NCI-H187 treated with DMSO at 0.1 percent for 48 hours (cell line): ENCODE data around the gene PRDM11.
"Not testable (repeated sequence)": the region's sequence is repeated elsewhere in the genome, so short reads cannot be mapped to it uniquely, and the experiment has no call there.

Experiments
- DNase-seq: peaks from one replicate; lab custom pipeline; 2025; lab: John Stamatoyannopoulos, UW

PRDM11 gene

DNA sequence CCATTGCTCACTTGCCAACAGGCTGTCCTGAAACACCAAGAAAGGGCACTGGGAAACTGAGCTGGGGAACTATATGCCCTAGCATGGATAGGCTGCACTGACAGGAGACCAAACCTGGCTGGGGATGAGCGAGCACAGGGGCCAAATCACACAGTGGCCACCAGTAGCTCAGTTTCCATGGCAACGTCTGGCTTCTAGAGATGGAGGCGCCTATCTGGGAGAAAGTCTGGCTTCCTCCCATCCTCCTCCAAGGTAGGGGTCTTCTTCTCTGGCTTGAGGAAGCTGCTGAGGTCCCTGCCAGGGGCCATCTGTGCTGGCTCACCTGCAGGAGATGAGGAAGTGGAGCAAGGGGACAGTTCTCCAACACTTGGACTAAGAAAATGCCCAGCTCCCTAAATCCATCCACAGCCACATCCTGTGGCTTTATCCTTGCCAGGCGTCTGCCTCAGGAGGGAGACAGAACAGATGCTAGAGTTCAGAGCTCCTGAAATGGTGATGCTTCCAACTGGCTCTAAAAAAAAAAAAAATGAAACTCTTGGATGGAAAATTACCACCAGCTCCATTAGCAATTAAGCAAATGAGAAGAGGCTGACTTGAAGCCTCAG, 91.4 kb downstream of the PRDM11 start:
- DNase-seq, result no peak

DNA sequence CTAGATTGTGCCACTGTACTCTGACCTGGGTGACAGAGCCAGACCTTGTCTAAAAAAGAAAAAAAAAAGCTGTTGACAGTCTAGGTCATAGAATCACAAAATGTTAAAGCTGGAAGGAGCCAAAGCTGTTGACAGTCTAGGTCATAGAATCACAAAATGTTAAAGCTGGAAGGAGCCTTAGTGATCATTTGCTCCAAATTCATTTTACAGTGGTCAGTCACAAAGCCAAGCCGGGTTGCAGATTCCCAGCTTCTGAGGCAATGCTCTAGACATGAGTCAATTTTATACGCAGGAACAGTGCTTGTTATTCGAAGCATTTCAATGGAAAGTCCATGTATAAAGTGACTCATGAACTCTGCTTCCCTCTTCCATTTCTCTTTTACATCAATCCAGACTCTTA, 92.3 kb downstream of the PRDM11 start:
- DNase-seq, result no peak

DNA sequence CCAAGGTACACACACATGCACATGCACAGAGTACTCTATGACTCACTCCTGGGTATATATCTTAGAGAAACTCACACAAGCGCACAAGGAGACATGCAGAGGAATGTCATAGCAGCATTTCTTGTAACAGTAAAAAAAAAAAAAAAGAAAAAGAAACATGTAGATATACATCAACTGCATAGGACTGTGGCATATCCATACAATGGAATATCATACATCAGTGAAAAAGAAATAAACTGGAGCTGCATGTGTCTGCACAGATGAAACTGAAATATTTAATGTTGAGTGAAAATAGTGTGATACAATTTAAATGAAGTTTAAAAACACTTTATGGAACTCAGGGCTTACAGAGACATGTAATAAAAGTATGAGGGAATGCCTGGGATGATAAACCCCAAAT, 93.3 kb downstream of the PRDM11 start:
- no peak for DNase-seq

DNA sequence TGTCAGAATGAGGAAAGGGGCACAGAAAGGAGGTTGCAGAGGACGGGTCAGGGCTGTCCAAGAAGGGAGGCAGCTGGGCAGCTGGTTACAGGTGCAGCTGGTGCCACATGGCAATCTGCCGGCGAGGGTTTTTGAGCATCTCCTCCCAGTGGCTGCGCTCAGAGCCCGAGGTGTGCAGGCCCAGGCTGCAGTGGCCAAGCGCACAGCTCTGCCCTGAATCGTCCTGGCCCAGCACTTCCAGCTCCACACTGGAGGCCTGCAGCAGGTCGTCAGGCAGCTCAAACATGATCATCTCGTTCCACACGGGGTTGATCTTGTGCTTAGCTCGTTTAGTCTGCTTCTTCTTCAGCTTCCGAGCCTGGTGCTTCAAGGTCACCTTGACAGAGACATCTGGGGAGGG, 97.5 kb downstream of the PRDM11 start:
- DNase-seq, result no peak

DNA sequence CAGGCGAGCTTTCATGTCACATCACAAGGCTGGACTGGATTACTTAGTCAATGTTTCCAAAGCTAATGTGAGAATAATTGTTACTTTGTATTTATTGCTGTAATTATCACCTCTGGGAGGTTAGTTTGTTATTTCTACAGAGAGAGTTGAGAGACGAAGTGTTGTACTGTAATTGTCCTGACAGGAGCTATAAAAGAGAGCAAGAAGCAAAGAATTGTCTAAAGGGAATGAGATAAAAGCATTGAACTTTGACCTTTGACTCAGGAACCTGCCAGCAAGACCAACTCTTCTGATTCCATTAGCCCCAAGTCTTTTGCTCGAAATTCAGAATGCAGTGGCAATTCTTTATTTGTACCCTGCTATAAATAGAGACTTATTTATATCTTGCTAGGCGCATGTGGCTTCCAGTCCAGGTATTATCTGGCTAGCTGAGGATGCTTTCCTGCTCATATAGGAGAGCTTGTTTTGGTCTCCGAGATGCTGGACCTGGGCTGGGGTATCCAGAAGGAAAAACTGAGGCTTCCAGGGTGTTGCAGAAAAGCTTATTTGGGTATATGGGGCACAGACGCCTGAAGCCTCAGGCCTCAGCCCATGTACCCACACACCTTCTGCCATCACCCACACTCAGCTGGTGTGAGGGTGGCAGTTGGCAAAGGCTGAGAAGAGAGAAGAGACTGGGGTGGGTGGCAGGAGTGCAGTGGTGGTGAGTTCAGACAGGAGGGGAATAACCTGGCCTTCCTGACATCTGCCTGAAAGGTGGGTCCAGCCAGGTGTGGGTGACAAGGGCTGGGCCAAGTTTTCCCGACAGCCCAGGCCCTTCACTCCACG, 99.0 kb downstream of the PRDM11 start:
- DNase-seq, result no peak

DNA sequence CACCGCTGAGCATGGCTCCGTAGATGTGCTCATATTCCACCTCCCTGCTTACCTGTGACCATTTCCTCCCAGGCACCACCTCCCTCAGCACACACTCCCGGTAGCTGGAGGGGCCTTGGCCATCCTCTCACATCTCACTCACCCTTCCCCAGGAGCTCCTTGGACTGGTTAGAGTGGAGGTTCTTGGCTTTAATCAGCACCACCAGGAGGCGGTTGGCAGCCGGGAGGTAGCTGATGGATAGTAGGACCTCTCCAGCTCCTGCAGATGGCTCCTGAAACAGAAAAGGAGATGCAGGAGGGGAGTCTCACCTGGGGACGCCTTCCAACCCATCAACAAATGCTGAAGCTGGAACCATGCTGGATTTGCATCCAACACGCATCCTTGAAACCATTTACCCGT, 99.8 kb downstream of the PRDM11 start:
- no peak for DNase-seq

DNA sequence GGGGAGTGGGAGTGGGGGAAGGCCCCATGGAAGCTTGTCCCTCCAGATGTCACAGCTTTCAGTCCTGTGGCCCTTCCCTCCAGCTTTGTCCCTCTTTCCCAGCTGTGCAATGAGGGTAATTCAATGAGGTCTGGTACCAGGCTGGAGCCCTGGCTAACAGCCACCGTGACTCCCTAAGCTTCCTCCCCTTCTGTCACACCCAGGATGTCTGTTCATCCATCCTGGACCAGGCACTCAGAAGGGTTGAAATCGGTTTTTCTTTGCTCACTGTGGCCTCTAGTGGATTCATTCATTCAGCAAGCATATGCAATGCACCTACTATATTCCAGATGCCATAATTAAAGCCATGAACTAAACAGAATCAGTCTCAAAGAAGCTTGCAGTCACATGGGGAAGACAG, 101.0 kb downstream of the PRDM11 start:
- DNase-seq, result no peak

DNA sequence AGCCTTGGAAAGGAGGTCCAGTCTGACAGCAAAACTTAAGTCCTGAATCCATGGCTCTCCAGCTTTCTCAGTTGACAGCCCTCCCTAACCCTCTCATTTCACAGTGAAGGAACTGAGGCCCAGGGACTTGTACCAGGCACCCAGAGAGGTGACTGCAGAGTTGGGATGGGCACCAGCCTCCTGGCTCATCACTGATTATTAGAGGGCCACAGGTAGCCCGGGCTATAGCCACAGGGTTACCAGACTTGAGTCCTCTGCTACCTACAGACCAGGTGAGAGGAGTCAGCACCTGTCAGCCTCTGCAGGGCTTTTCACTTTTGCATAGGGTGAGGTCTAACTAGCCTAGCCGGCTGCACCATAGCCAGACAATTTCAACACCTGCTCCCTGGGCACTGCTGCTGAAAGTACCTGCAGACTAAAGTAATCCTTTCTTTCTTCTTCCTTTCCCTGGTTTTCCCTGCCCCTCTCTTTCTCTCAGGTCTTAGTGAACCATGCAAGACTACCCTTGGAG, 102.1 kb downstream of the PRDM11 start:
- no peak for DNase-seq

DNA sequence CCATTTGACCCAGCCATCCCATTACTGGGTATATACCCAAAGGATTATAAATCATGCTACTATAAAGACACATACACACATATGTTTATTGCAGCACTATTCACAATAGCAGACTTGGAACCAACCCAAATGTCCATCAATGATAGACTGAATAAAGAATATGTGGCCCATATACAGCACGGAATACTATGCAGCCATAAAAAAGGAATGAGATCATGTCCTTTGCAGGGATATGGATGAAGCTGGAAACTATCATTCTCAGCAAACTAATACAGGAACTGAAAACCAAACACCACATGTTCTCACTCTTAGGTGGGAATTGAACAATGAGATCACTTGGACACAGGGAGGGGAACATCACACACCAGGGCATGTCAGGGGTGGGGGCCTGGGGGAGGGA, 102.9 kb downstream of the PRDM11 start:
- DNase-seq, result not testable (repeated sequence)

DNA sequence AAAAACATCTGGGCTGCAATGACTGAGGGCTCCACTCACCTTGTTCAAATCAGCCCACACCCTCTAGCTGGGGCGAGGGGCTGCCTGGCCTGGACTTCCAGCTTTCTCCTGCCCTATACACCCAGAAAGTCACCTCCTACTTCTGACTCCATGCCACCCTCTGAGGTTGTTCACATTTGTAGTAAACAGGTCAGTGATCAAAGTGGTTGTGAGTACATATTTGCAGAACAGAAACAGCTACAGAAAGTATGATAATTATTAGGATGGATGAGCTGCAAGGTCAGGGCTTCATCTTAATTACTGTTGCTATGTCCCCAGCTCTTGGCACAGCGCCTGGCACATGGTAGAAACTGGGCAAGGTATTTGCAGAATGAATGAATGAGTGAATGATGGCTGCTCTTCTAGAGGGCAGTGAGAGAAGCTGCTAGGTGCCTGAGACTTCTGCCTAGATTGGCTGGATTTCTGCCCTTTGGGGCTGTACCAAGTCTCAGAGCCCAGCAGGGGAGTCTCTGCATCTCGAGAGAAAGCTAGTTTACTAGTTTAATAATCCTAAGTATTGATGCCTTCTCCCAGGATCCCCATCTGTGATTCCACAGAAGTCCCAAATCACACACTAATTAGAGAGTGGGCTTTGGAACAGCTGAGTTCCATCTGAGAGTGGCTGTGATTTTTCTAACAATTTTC, 103.7 kb downstream of the PRDM11 start:
- DNase-seq, result no peak

DNA sequence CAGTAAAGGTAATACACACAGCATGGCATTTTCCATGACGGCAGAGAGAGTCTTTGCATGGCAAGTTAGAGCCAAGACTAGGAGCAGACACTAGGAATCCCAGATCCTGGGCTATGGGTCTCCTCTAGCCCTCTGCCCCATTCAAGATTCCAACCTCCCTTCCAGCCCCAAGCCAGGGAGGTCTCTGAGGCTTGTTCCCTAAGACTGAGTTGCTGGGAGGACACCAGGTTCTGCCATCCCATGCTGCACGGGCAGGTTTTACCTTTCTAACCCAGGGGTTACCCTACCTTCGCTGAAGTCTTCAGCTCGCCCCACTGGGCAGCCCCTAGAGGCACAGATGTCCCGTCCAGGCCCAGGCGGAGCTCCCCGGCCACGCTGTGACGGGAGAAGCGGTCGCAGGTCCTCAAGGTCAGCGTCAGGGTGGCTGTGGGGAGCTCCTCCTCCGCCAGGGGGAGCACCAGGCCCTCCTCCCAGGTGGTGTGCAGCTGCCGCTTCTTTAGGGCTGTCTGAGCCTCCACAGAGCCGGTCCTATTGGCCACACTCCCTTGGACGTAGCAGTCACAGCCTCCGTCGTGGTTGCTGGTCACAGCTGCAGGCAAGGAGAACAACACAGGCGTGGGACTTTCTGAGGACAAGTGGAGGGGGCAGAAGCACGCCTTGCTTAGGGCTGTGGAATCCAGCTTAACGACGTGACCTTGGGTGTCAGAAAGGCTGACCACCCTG, 105.9 kb downstream of the PRDM11 start:
- no peak for DNase-seq

DNA sequence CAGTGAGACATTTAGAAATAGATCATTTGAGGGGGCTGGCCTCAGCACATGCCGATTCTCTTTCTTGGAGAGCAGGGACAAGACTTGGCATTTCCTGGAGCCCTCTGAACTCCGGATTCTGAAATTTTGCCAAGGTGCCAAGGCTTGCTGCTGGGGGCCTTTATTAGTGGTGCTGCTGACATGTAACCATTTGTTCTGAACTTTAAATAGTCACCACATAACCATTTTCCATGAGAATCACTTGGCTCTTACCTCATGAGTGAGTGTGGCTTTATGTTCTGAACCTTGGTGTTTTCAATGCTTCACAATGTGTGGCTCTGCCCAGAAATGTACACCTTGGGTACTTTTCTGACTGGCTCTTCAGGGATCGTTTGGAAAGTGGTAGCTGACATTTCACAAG, 106.4 kb downstream of the PRDM11 start:
- no peak for DNase-seq

DNA sequence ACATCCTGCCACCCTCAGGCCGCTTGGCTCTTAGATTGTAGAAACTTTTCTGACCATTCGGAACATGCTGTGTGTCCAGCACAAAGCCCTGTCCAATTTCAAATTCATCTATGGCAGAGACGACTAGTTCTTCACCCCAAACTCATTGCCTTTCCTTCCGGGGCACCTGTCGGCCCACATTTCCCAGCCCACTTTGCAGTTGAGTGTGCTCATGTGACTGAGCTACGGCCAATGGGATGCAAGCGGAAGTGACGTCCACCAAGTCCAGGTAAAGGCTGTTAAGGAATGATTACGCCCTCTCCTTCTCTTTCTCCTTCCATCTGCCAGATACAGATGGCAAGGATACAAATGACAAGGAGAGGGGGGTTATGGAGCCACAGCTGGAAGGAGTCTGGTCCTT, 107.2 kb downstream of the PRDM11 start:
- no peak for DNase-seq

DNA sequence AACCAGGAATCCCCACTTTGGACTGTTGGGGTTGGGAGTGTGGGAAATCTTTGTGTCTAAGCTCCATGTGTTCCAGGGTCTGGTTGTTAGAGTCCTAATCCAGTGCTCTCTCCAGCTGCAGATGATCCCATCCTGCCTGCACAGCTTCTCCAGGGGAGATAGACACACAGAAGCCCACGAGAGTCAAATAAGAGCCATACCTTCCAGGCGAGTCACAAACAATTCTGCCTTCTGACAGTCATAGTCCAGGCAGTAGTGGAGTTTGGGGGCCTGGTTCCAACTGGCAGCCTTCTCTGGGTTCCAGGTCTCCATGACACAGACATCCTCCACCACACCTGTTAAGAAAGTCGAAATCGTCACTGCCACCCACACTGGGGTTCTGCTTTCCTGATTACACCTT, 107.6 kb downstream of the PRDM11 start:
- DNase-seq, result no peak

DNA sequence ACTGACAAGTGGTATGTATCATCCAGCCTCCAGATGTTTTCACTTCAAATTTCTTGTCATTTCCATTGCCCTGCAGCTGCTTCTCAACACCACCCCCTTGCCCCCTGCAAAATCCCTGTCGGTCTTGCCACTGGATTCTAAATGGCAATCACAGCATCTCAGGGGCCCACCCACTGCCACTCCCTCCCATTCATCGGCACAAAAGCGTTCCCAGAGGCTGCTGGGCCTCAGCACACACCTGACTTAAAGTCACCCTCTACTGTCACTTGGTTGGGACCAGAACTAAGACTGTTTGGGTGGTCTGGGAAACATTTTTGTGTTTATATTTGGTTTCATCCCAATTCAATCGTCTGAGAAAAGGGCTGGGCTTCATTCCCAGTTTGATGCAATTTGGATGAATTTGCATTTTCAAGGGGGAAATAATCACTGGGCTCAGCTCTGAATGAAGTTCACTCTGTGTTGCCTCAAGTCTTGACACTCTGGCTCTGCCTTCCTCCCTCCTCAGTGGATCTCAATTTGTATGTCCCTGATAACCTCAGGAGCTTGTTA, 112.6 kb downstream of the PRDM11 start:
- no peak for DNase-seq

DNA sequence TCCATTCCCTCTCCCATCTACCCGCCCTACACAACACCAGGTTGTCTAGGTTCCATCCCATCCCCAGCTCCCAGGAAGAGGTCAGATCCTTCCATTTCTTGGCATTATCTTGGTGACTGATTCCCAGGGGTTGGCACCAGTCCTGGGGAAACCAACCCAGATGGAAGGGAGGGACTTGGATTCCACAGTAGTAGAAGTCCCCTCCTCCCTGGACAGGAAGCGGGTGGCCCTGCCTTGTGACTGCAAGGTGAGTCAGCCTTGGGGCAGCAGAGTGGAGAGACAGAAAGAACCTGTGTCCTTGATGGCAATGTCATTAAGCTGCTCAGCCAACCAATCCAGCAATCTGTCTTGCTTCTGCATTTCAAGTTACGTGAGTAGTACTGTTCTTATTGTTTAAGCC, 113.2 kb downstream of the PRDM11 start:
- no peak for DNase-seq

DNA sequence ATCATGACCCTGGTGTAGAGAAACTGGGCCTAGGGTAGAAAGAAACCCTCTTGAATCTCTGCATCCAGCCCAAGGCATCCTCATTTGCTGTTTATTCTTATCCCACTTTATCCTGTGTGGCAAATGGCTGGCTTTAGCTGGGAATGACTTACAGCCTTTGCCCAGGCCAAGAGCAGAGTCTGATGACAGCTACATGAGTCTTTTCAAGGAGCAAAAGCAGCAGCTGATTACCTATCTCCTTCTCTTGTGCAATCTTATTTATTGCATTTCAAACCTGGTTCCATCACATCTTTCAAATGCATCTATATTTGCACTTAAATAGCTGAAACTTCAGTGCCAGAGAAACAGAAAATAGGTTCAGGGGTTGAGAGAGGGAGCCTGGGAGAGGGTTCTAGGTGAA, 113.6 kb downstream of the PRDM11 start:
- DNase-seq, result no peak

DNA sequence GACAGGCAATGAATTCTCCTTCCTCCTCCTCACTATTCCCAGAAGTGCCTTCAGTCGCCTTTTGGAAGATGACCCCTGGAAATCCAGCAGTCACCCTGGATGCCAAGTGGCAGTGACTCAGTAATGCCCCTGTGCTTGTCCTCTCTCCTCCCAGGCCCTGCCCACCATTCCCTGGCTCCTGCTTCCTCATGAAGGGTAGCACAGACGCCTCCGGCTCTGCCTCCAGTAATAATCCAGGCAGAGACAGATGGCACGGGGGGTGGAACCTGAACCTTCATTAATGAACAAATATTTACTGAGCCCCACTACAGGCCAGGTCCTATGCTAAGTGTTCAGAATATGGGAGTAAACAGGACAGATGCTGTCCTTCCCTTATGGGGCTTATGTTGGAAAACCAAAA, 116.5 kb downstream of the PRDM11 start:
- DNase-seq, result no peak

DNA sequence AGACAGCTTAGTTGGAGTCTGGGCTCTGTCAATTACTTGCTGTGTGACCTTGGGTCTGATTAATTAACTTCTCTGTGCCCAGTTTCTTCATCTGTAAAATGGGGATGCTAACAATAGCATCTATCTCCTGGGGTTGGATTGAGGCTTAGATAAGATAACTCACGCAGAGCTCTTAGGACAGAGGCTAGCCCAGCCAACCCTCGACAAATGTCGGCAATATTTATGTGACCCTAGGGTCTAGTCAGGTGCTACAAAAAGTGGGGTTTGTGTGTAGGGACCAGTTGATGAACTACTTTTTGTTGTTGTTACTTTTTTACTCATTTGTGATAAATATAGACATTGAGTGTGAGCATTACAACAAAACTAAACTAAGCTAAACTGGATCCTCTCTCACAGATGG, 117.3 kb downstream of the PRDM11 start:
- DNase-seq, result no peak

DNA sequence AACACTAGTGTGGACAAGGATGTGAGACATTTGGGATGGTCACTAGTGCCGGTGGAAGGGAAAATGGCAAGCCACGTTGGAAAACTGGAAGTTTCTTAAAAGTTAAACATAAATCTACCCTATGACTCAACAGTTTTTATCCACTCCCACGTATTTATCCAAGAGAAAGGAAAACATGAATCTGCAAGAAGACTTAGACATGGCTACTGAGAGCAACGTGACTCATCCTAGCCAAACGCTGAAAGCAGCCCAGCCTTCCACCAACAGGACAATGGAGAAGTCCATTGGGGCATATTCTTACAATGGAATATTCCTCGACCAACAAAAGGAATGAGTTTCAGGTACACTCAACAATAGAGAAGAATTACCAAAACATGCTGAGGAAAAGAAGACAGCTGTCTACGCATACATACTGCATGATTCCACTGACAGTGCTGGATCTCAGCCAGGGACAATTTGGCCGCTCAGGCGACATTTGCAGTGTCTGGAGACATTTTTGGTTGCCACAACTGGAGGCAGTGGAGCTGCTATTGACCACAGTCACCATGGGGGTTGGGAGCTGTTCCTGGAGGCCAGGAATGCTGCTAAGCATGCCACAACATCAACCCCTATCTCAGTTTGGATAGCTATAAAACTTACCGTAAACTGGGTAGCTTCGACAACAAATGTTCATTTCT, 118.5 kb downstream of the PRDM11 start:
- DNase-seq, result no peak

DNA sequence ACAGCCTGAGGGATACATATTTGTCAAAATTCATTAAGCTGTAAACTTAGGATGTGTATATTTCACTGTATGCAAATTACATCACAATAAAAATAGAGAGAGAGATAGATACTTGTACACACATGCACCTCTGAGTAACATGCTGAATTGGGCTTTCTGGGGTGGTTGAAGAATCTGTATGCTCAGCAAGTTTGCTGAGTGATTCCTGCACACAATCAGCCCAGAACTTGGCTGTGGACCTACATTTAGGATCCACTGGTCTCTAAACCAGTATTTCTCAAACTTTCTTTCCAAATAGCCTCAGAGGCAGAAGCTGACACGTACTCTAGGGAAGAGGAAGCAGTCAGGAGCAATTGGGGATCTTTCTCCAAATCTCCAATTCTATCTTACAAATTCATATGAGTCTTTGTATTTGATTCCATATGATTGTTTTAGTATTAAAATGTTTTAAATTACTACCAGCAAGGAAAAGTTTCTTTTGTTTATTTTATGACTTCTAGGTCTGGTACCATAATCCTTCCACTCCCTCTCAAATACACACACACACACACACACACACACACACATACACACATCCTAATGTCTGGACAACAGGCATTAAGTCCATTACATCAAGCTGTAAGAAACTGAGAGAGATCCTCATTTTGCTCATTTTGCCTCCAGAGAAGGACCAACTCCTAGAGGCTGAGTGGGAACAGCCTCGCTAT, 119.7 kb downstream of the PRDM11 start:
- no peak for DNase-seq
